ENCODE measurements around the gene TTBK1.

TTBK1 gene

GRCh38 chr6:43277643-43278523, 34.6 kb downstream of the TTBK1 start:
- H3K36me3 ChIP-seq = no peaks in the 10 kb centered on the region
- no peak overlapping the region for H3K4me3 ChIP-seq (ENCODE audit: low read depth, low read length)
- H3K27me3 ChIP-seq = peaks cover 8% of the 10 kb centered on the region; the same call in 1 of the 2 replicates
- H3K4me1 ChIP-seq = no peaks in the 10 kb centered on the region
- no peak for TF ChIP-seq CTCF (IDR thresholded peaks at IDR 0.05; ENCODE audit: low read depth, low read length)
- H3K9me3 ChIP-seq = no peaks in the 10 kb centered on the region
- no peak for DNase-seq

- no peaks in the 10 kb centered on the region for H3K4me1 ChIP-seq
- DNase-seq = no peak
- H3K27me3 ChIP-seq = peaks cover 8% of the 10 kb centered on the region; the same call in 1 of the 2 replicates
- no peaks in the 10 kb centered on the region for H3K9me3 ChIP-seq
- H3K36me3 ChIP-seq = no peaks in the 10 kb centered on the region
- no peak overlapping the region for H3K4me3 ChIP-seq (ENCODE audit: low read depth, low read length)
- no peak for TF ChIP-seq CTCF (IDR thresholded peaks at IDR 0.05; ENCODE audit: low read depth, low read length)
These were observed 35.3 kb downstream of the TTBK1 start for GRCh38 chr6:43278524-43279078.

- no peaks in the 10 kb centered on the region for H3K36me3 ChIP-seq
- no peaks in the 10 kb centered on the region for H3K4me1 ChIP-seq
- no peak for DNase-seq
- no peaks in the 10 kb centered on the region for H3K9me3 ChIP-seq
- no peak for TF ChIP-seq CTCF (IDR thresholded peaks at IDR 0.05; ENCODE audit: low read depth, low read length)
- H3K27me3 ChIP-seq = no peaks in the 10 kb centered on the region
- H3K4me3 ChIP-seq (ENCODE audit: low read depth, low read length) = no peak overlapping the region
These were observed 37.0 kb downstream of the TTBK1 start for GRCh38 chr6:43280234-43280633.

- H3K4me3 ChIP-seq (ENCODE audit: low read depth, low read length) = no peak overlapping the region
- DNase-seq = no peak
- H3K36me3 ChIP-seq = no peaks in the 10 kb centered on the region
- H3K4me1 ChIP-seq = no peaks in the 10 kb centered on the region
- no peak for TF ChIP-seq CTCF (IDR thresholded peaks at IDR 0.05; ENCODE audit: low read depth, low read length)
- H3K27me3 ChIP-seq = no peaks in the 10 kb centered on the region
- no peaks in the 10 kb centered on the region for H3K9me3 ChIP-seq
These were observed 38.8 kb downstream of the TTBK1 start for GRCh38 chr6:43282060-43282459.

- DNase-seq = no peak
- Histone ChIP-seq H3K27me3 (no peaks in the 10 kb centered on the region), H3K4me3 (ENCODE audit: low read depth, low read length) (no peak overlapping the region), H3K9me3 (no peaks in the 10 kb centered on the region), H3K4me1 (no peaks in the 10 kb centered on the region), H3K36me3 (no peaks in the 10 kb centered on the region)
- no peak for TF ChIP-seq CTCF (IDR thresholded peaks at IDR 0.05; ENCODE audit: low read depth, low read length)
These were observed 39.6 kb downstream of the TTBK1 start for GRCh38 chr6:43282636-43283513.

Data from BE2C (cell line).